HepG2 (cell line): ENCODE data around the gene AMIGO1. TPM values are rescaled to one million over a fixed set of nuclear protein-coding genes. Genes with fewer than 3 reads are reported as not detected.

Experiments
- JUN ChIP-seq: sonication (generic); formaldehyde crosslinking; IDR thresholded peaks from 2 replicates; pipeline ENCODE4 v1.4.0; 2020; ENCODE audit warnings: mild to moderate bottlenecking, missing genetic modification reagents
- PAF1 ChIP-seq: IDR thresholded peaks from 2 replicates; pipeline ENCODE4 v1.6.1; 2016; ENCODE audit warnings: missing genetic modification reagents, missing compliant biosample characterization
- REXO4 ChIP-seq: sonication (generic); formaldehyde crosslinking; IDR thresholded peaks from 2 replicates; pipeline ENCODE4 v1.8.0; 2022; ENCODE audit warnings: missing genetic modification reagents, mild to moderate bottlenecking, borderline replicate concordance
- SETDB1 ChIP-seq: sonication (generic); formaldehyde crosslinking; IDR thresholded peaks from 2 replicates; pipeline ENCODE4 v1.5.1; 2020; ENCODE audit warnings: missing genetic modification reagents, mild to moderate bottlenecking, borderline replicate concordance
- SMARCE1 ChIP-seq: fragments of 450-650 bp; IDR thresholded peaks from 2 replicates; pipeline ENCODE4 v1.6.1; 2017; ENCODE audit warnings: borderline replicate concordance
- TEAD3 ChIP-seq: optimal IDR thresholded peaks from 2 replicates; pipeline ENCODE3; 2016; ENCODE audit warnings: borderline replicate concordance
- THAP11 ChIP-seq: IDR thresholded peaks from 2 replicates; pipeline ENCODE4 v1.6.1; 2016; ENCODE audit warnings: missing biosample characterization, missing genetic modification reagents
- YEATS4 ChIP-seq: sonication (generic); formaldehyde crosslinking; IDR thresholded peaks from 2 replicates; pipeline ENCODE4 v1.4.0; 2020; ENCODE audit warnings: missing genetic modification reagents, borderline replicate concordance
- ZBTB21 ChIP-seq: sonication (generic); formaldehyde crosslinking; IDR thresholded peaks from 2 replicates; pipeline ENCODE4 v1.4.0; 2020; ENCODE audit warnings: missing genetic modification reagents
- ZFP36L1 ChIP-seq: sonication (generic); formaldehyde crosslinking; IDR thresholded peaks from 2 replicates; pipeline ENCODE4 v1.8.0; 2022; ENCODE audit warnings: mild to moderate bottlenecking, missing genetic modification reagents, moderate library complexity
- ZFP37 ChIP-seq: sonication (generic); formaldehyde crosslinking; IDR thresholded peaks from 2 replicates; pipeline ENCODE4 v1.4.0; 2020; ENCODE audit warnings: missing genetic modification reagents, borderline replicate concordance
- ZNF746 ChIP-seq: sonication (generic); formaldehyde crosslinking; IDR thresholded peaks from 2 replicates; pipeline ENCODE4 v1.8.0; 2022; ENCODE audit warnings: mild to moderate bottlenecking, missing genetic modification reagents
- ZSCAN9 ChIP-seq: IDR thresholded peaks from 2 replicates; pipeline ENCODE4 v1.6.1; 2016; ENCODE audit warnings: borderline replicate concordance
- polyA plus RNA-seq, 8 experiments: library from polyadenylated mRNA; depleted of rRNA in 3 of 8; stranded (reverse) in 7 of 8; unstranded in 1 of 8; fragments of >200 nt; fragmentation: Illumina TruSeq in 4 of 8; extraction: Trizol in 4 of 8; gene quantifications; 2 replicates each; pipeline versions ENCODE4 v1.2.1 to v1.2.3, GENCODE V29; 2011 to 2016; ENCODE audit warnings: low read depth in 4 of 8, missing spikeins in 1 of 8, mixed read lengths in 1 of 8; ENCODE audit not compliant: insufficient read depth in 1 of 8
- total RNA-seq, 5 experiments: library from RNA; depleted of rRNA; stranded (reverse); fragments of >200 nt; fragmentation: Illumina TruSeq; extraction: Trizol; gene quantifications; 2 replicates each; pipeline ENCODE4 v1.2.3, GENCODE V29; 2016; ENCODE audit warnings: low read depth in 1 of 5
- TF ChIP-seq, protein P1 (sequence below): sonication (generic); formaldehyde crosslinking; IDR thresholded peaks from 2 replicates; pipeline ENCODE4 v1.8.1; 2022; ENCODE audit warnings: mild to moderate bottlenecking, missing genetic modification reagents
- TF ChIP-seq, protein P2 (sequence below): IDR thresholded peaks from 2 replicates; pipeline ENCODE4 v1.6.1; 2016; ENCODE audit warnings: low read depth, control low read depth
- TF ChIP-seq, protein P3 (sequence below): sonication (generic); formaldehyde crosslinking; IDR thresholded peaks from 2 replicates; pipeline ENCODE4 v1.4.0; 2020; ENCODE audit warnings: missing genetic modification reagents
- TF ChIP-seq, protein P4 (sequence below): sonication (generic); formaldehyde crosslinking; IDR thresholded peaks from 2 replicates; pipeline ENCODE4 v1.5.1; 2020; ENCODE audit warnings: missing genetic modification reagents, mild to moderate bottlenecking, borderline replicate concordance
- TF ChIP-seq, protein P5 (sequence below): sonication (generic); formaldehyde crosslinking; IDR thresholded peaks from 2 replicates; pipeline ENCODE4; 2020; ENCODE audit warnings: missing genetic modification reagents, mild to moderate bottlenecking, borderline replicate concordance
- TF ChIP-seq, protein P6 (sequence below): sonication (generic); formaldehyde crosslinking; conservative IDR thresholded peaks from 2 replicates; pipeline ENCODE4 v1.8.0; 2022; ENCODE audit warnings: missing genetic modification reagents

Gene AMIGO1
- total and polyA plus RNA-seq, 2 of the 13 experiments (the other 11 are each of a cell fraction or from before 2014, with no cell fraction given), result 0.40 to 1.3 TPM

DNA sequence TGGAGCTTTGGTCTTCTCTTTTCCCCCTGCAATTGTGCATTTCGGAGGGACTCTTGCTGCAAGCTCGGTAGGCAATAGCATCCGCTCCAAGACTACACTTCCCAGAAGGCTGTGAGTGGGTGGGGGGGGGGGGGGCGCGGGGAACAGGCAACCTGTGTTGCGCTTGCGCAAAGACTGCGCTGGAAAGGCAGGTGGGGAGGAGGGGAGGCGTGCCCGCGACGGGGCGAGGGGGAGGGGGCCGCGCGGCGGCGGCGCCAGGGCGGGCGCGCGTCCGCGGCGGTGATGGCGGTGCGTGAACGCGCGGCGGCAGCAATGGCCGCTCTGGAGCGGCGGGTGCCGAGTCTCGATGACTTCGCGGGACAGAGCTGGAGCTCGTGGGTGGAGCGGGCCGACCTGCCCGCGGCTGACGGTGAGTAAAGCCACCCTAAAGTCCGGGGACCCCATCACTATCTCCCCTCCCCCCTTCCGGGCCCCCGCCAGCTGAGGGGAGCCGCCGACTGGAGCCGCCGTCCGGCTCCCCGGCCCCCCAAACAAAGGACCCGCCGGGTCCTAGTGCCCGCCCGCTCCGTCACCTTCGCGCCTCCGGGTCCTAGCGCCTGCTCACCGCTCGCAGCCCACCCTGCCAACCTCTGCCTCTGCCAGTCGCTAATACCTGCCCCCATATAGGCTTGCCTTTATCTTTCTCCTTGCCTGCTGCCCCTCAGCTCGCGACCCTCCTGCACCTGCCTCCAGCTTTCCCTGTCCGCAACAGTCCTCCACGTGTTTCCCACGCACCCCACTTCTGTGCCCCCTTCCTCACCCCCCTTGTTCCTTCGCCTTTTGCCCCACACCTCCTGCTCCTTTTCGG is 25.6 kb downstream of the AMIGO1 start, which contains the start of gene ATXN7L2 (continued):
- TF ChIP-seq, protein P1, sequence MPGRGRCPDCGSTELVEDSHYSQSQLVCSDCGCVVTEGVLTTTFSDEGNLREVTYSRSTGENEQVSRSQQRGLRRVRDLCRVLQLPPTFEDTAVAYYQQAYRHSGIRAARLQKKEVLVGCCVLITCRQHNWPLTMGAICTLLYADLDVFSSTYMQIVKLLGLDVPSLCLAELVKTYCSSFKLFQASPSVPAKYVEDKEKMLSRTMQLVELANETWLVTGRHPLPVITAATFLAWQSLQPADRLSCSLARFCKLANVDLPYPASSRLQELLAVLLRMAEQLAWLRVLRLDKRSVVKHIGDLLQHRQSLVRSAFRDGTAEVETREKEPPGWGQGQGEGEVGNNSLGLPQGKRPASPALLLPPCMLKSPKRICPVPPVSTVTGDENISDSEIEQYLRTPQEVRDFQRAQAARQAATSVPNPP (CRISPR knock-in tag), result no peak
- TF ChIP-seq PAF1 (CRISPR knock-in tag) (no peak), TEAD3 (CRISPR knock-in tag) (no peak), JUN (CRISPR knock-in tag) (0 out of 2 replicates have a peak, but pooled peaks have one; percentile 6), THAP11 (CRISPR knock-in tag) (peak; percentile 90), ZSCAN9 (CRISPR knock-in tag) (0 out of 2 replicates have a peak, but pooled peaks have one; percentile 29), SETDB1 (CRISPR knock-in tag) (no peak), ZBTB21 (CRISPR knock-in tag) (no peak), REXO4 (CRISPR knock-in tag) (no peak), ZNF746 (CRISPR knock-in tag) (no peak), SMARCE1 (no peak), ZFP36L1 (CRISPR knock-in tag) (no peak), YEATS4 (CRISPR knock-in tag) (peak; percentile 44), ZFP37 (no peak)
- TF ChIP-seq, protein P2, sequence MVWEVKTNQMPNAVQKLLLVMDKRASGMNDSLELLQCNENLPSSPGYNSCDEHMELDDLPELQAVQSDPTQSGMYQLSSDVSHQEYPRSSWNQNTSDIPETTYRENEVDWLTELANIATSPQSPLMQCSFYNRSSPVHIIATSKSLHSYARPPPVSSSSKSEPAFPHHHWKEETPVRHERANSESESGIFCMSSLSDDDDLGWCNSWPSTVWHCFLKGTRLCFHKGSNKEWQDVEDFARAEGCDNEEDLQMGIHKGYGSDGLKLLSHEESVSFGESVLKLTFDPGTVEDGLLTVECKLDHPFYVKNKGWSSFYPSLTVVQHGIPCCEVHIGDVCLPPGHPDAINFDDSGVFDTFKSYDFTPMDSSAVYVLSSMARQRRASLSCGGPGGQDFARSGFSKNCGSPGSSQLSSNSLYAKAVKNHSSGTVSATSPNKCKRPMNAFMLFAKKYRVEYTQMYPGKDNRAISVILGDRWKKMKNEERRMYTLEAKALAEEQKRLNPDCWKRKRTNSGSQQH (CRISPR knock-in tag), result no peak; the same call in 1 of the 2 replicates
- TF ChIP-seq, protein P3, sequence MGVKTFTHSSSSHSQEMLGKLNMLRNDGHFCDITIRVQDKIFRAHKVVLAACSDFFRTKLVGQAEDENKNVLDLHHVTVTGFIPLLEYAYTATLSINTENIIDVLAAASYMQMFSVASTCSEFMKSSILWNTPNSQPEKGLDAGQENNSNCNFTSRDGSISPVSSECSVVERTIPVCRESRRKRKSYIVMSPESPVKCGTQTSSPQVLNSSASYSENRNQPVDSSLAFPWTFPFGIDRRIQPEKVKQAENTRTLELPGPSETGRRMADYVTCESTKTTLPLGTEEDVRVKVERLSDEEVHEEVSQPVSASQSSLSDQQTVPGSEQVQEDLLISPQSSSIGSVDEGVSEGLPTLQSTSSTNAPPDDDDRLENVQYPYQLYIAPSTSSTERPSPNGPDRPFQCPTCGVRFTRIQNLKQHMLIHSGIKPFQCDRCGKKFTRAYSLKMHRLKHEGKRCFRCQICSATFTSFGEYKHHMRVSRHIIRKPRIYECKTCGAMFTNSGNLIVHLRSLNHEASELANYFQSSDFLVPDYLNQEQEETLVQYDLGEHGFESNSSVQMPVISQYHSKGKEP (CRISPR knock-in tag), result peak; percentile 51; the same call in 1 of the 2 replicates
- TF ChIP-seq, protein P4, sequence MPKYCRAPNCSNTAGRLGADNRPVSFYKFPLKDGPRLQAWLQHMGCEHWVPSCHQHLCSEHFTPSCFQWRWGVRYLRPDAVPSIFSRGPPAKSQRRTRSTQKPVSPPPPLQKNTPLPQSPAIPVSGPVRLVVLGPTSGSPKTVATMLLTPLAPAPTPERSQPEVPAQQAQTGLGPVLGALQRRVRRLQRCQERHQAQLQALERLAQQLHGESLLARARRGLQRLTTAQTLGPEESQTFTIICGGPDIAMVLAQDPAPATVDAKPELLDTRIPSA (CRISPR knock-in tag), result peak; percentile 91; the same call in 1 of the 2 replicates
- TF ChIP-seq, protein P5, sequence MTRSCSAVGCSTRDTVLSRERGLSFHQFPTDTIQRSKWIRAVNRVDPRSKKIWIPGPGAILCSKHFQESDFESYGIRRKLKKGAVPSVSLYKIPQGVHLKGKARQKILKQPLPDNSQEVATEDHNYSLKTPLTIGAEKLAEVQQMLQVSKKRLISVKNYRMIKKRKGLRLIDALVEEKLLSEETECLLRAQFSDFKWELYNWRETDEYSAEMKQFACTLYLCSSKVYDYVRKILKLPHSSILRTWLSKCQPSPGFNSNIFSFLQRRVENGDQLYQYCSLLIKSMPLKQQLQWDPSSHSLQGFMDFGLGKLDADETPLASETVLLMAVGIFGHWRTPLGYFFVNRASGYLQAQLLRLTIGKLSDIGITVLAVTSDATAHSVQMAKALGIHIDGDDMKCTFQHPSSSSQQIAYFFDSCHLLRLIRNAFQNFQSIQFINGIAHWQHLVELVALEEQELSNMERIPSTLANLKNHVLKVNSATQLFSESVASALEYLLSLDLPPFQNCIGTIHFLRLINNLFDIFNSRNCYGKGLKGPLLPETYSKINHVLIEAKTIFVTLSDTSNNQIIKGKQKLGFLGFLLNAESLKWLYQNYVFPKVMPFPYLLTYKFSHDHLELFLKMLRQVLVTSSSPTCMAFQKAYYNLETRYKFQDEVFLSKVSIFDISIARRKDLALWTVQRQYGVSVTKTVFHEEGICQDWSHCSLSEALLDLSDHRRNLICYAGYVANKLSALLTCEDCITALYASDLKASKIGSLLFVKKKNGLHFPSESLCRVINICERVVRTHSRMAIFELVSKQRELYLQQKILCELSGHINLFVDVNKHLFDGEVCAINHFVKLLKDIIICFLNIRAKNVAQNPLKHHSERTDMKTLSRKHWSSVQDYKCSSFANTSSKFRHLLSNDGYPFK, result peak; percentile 32; the same call in 1 of the 2 replicates
- TF ChIP-seq, protein P6, sequence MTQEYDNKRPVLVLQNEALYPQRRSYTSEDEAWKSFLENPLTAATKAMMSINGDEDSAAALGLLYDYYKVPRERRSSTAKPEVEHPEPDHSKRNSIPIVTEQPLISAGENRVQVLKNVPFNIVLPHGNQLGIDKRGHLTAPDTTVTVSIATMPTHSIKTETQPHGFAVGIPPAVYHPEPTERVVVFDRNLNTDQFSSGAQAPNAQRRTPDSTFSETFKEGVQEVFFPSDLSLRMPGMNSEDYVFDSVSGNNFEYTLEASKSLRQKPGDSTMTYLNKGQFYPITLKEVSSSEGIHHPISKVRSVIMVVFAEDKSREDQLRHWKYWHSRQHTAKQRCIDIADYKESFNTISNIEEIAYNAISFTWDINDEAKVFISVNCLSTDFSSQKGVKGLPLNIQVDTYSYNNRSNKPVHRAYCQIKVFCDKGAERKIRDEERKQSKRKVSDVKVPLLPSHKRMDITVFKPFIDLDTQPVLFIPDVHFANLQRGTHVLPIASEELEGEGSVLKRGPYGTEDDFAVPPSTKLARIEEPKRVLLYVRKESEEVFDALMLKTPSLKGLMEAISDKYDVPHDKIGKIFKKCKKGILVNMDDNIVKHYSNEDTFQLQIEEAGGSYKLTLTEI (CRISPR knock-in tag), result no peak
